SJSA1 (cell line): Measurements from ENCODE around the gene HIPK2. TPM values are rescaled to one million over a fixed set of nuclear protein-coding genes. Genes with fewer than 3 reads are reported as not detected.

Experiments used
- DNase-seq, 2 experiments: peaks; one replicate each; pipeline ENCODE4 v3.0.0-alpha.2; 2015 to 2020; ENCODE audit warnings: low spot score in 2 of 2, low read depth in 1 of 2
- H3K27ac ChIP-seq: fragments of 250-450 bp; sonication (Bioruptor Pico); 2 replicates; pipeline ENCODE4 v1.5.1; 2020; ENCODE audit warnings: mild to moderate bottlenecking, moderate library complexity
- H3K27me3 ChIP-seq: fragments of 250-450 bp; sonication (Bioruptor Pico); replicated peaks from 2 replicates; pipeline ENCODE4 v1.5.1; 2020; ENCODE audit warnings: mild to moderate bottlenecking, moderate library complexity
- H3K36me3 ChIP-seq: fragments of 250-450 bp; sonication (Bioruptor Pico); 2 replicates; pipeline ENCODE4 v1.5.1; 2020; ENCODE audit warnings: mild to moderate bottlenecking
- H3K4me1 ChIP-seq: fragments of 250-450 bp; sonication (Bioruptor Pico); replicated peaks from 2 replicates; pipeline ENCODE4 v1.6.1; 2021; ENCODE audit warnings: mild to moderate bottlenecking
- H3K4me3 ChIP-seq: fragments of 250-450 bp; sonication (Bioruptor Pico); 2 replicates; pipeline ENCODE4 v1.5.1; 2020; ENCODE audit warnings: mild to moderate bottlenecking
- H3K9me3 ChIP-seq: fragments of 250-450 bp; sonication (Bioruptor Pico); replicated peaks from 2 replicates; pipeline ENCODE4 v1.5.1; 2020; ENCODE audit warnings: mild to moderate bottlenecking
- total RNA-seq: library from RNA; depleted of rRNA; stranded (reverse); fragments of >200 nt; shearing (Covaris generic); gene quantifications from 2 replicates; pipeline ENCODE4 v1.2.3, GENCODE V29; 2014

Gene HIPK2
- total RNA-seq, 1 experiment from 2014 or later = 10.9 TPM

GRCh38 chr7:139541600-139542307 lies 236.0 kb downstream of the HIPK2 start:
- Histone ChIP-seq H3K9me3 (no peaks in the 10 kb centered on the region), H3K4me3 (no peak overlapping the region), H3K4me1 (no peaks in the 10 kb centered on the region), H3K27ac (no peak overlapping the region), H3K36me3 (no peaks in the 10 kb centered on the region), H3K27me3 (no peaks in the 10 kb centered on the region)
- DNase-seq = no peak

DNA sequence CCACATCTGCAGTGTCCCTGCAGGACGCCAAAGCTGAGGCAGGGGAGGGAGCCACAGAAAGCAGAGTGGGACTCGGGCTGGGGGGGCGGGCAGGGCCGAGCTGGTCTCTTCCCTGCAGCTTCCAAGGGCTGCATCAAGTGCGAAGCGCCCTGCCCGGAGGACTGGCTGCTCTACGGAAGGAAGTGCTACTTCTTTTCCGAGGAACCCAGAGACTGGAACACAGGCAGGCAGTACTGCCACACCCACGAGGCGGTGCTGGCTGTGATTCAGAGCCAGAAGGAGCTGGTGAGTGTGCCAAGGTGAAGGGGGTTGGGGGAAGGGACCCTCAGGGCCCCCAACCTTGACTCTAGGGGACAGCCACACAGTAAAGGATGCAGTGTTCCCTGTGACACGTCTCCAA lies 237.6 kb downstream of the HIPK2 start:
- Histone ChIP-seq H3K36me3 (no peaks in the 10 kb centered on the region), H3K9me3 (no peaks in the 10 kb centered on the region), H3K27me3 (no peaks in the 10 kb centered on the region), H3K4me3 (no peak overlapping the region), H3K27ac (no peak overlapping the region), H3K4me1 (no peaks in the 10 kb centered on the region)
- DNase-seq = no peak

GRCh38 chr7:139538881-139539635 lies 238.7 kb downstream of the HIPK2 start:
- no peak overlapping the region for H3K4me3 ChIP-seq
- DNase-seq = no peak

GRCh38 chr7:139536152-139536551 lies 241.6 kb downstream of the HIPK2 start:
- no peaks in the 10 kb centered on the region for H3K36me3 ChIP-seq
- no peak for DNase-seq

More at GRCh38 chr7:139538881-139539635, 238.7 kb downstream of the HIPK2 start:
- no peak overlapping the region for H3K27ac ChIP-seq
- H3K27me3 ChIP-seq = 0 out of 2 replicates have a peak, but pooled peaks cover 2% of the 10 kb centered on the region
- H3K9me3 ChIP-seq = no peaks in the 10 kb centered on the region
- H3K36me3 ChIP-seq = no peaks in the 10 kb centered on the region
- H3K4me1 ChIP-seq = no peaks in the 10 kb centered on the region

GRCh38 chr7:139534966-139535651 lies 242.7 kb downstream of the HIPK2 start:
- no peak for DNase-seq
- Histone ChIP-seq H3K4me3 (no peak overlapping the region), H3K27me3 (0 out of 2 replicates have a peak, but pooled peaks cover 8% of the 10 kb centered on the region), H3K27ac (no peak overlapping the region), H3K4me1 (no peaks in the 10 kb centered on the region), H3K9me3 (no peaks in the 10 kb centered on the region), H3K36me3 (no peaks in the 10 kb centered on the region)

More at GRCh38 chr7:139536152-139536551, 241.6 kb downstream of the HIPK2 start:
- Histone ChIP-seq H3K4me1 (no peaks in the 10 kb centered on the region), H3K27ac (no peak overlapping the region), H3K4me3 (no peak overlapping the region), H3K9me3 (no peaks in the 10 kb centered on the region), H3K27me3 (0 out of 2 replicates have a peak, but pooled peaks cover 8% of the 10 kb centered on the region)

DNA sequence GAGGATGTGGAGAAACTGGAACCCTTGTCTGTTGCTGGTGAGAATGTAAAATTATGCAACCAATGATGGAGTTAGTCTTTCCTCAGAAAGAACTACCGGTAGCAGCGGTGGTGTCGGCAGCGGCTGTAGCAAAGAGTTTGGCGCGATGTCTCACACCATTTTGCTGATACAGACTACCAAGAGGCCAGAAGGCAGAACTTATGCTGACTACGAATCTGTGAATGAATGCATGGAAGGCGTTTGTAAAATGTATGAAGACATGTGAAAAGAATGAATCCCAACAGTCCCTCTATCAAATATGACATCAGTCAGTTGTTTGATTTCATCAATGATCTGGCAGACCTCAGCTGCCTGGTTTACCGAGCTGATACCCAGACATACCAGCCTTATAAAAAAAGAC lies 243.7 kb downstream of the HIPK2 start:
- H3K9me3 ChIP-seq = no peaks in the 10 kb centered on the region

DNA sequence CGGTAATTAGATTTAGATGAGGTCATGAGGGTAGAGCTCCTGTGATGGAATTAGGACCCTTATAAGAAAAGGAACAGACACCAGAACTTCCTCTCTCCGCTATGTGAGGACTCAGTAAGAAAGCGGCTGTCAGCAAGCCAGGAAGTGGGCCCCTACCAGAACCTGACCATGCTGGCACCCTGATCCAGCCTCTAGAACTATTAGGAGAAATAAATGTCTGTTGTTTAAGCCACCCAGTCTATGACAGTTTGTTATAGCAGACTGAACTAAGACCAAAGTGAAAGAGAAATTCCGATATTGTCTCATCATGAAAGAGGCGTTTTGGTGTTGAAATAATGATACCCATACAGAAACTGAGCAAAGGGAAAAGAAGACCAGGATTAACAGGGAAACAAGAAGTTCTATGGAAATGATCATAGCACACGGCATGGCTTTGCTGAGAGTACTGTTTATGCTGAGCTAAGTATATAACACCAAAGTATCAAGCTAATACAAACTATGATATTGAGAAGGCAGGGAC lies 245.1 kb downstream of the HIPK2 start:
- no peak overlapping the region for H3K4me3 ChIP-seq
- H3K9me3 ChIP-seq = no peaks in the 10 kb centered on the region
- no peaks in the 10 kb centered on the region for H3K36me3 ChIP-seq
- H3K4me1 ChIP-seq = no peaks in the 10 kb centered on the region
- no peak overlapping the region for H3K27ac ChIP-seq
- H3K27me3 ChIP-seq = 0 out of 2 replicates have a peak, but pooled peaks cover 8% of the 10 kb centered on the region
- no peak for DNase-seq

More for the DNA sequence above, 243.7 kb downstream of the HIPK2 start:
- H3K4me1 ChIP-seq = no peaks in the 10 kb centered on the region
- H3K27ac ChIP-seq = no peak overlapping the region
- no peaks in the 10 kb centered on the region for H3K36me3 ChIP-seq
- 0 out of 2 replicates have a peak, but pooled peaks cover 8% of the 10 kb centered on the region for H3K27me3 ChIP-seq
- H3K4me3 ChIP-seq = no peak overlapping the region
- DNase-seq = no peak

- Histone ChIP-seq H3K4me3 (no peak overlapping the region), H3K36me3 (no peaks in the 10 kb centered on the region), H3K27ac (no peak overlapping the region), H3K9me3 (no peaks in the 10 kb centered on the region), H3K4me1 (no peaks in the 10 kb centered on the region), H3K27me3 (0 out of 2 replicates have a peak, but pooled peaks cover 8% of the 10 kb centered on the region)
- no peak for DNase-seq
Observed at GRCh38 chr7:139531094-139531493, 246.7 kb downstream of the HIPK2 start.

DNA sequence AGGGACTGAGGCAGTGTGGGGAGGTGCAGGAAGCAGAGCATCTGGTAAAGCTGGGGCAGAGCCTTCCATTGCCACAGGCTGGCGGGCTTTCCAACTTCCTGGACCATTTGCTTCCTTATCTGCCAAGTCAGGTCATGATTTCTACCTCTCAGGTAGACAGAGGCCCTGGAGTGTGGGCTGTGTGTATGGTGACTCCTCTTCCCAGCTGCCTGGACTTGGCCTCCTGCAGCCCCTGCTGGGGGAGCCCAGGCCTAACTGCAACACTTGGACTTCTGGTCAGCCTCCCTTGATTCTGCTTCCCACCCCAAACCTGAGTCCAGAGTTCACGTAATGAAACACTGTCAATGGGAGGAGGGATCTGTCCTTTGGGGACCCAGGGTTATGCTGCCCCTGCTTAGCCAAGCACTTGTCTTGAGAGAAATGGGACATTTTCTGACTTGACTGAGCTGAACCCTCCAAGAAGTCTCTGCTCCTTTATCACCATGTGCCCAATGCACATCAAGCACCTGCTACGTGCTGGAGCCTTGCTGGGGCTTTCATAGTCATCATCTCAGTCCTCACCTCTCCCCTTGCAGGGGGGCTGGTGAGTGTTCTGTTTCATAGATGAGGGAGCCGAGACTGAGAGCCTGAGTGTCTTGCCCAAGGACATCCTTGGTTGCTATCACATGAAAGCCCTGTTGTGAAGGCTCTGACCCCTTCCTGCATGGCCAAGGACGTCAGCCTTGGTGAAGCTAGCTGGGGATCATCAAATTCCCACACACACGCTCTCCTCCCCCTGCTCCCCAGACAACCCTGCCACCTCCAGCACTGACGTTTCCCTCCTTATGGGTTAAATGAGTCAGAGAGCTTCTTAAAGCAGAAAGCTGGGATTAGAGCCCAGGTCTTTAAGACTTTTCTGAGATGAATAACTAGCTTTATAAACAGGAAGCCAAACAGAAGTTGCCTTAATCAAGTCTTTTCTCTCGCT lies 250.9 kb downstream of the HIPK2 start:
- Histone ChIP-seq H3K9me3 (no peaks in the 10 kb centered on the region), H3K27ac (no peak overlapping the region), H3K4me1 (peaks cover 3% of the 10 kb centered on the region; the same call in 1 of the 2 replicates), H3K4me3 (no peak overlapping the region), H3K27me3 (peaks cover 22% of the 10 kb centered on the region), H3K36me3 (no peaks in the 10 kb centered on the region)
- DNase-seq = no peak

GRCh38 chr7:139525750-139526149 lies 252.0 kb downstream of the HIPK2 start:
- Histone ChIP-seq H3K36me3 (no peaks in the 10 kb centered on the region), H3K4me1 (peaks cover 3% of the 10 kb centered on the region; the same call in 1 of the 2 replicates), H3K9me3 (no peaks in the 10 kb centered on the region), H3K27ac (no peak overlapping the region), H3K4me3 (no peak overlapping the region), H3K27me3 (peaks cover 23% of the 10 kb centered on the region)
- DNase-seq = no peak

DNA sequence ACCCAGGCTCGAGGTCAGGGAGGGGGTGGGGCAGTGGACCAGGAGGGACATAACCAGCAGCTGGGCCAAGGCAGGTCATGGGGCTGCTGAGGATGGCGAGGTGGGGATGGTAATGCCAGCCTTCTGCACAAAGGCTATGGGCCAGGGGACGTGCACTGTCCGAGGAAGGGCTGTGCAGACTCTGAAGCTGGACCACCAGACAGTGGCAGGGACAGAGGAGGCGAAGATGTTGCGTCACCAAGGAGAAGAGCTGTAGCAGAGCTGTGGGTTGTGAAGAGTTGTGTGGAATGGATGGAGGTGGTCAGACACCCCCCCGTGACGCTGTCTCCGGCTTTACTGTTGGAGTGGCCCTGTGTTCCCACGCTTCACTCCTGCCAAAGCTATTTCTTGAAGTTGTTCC lies 252.6 kb downstream of the HIPK2 start:
- no peak for DNase-seq
- no peak overlapping the region for H3K4me3 ChIP-seq
- no peaks in the 10 kb centered on the region for H3K9me3 ChIP-seq
- no peaks in the 10 kb centered on the region for H3K36me3 ChIP-seq
- no peak overlapping the region for H3K27ac ChIP-seq
- H3K27me3 ChIP-seq = peaks cover 23% of the 10 kb centered on the region
- H3K4me1 ChIP-seq = peaks cover 3% of the 10 kb centered on the region; the same call in 1 of the 2 replicates

DNA sequence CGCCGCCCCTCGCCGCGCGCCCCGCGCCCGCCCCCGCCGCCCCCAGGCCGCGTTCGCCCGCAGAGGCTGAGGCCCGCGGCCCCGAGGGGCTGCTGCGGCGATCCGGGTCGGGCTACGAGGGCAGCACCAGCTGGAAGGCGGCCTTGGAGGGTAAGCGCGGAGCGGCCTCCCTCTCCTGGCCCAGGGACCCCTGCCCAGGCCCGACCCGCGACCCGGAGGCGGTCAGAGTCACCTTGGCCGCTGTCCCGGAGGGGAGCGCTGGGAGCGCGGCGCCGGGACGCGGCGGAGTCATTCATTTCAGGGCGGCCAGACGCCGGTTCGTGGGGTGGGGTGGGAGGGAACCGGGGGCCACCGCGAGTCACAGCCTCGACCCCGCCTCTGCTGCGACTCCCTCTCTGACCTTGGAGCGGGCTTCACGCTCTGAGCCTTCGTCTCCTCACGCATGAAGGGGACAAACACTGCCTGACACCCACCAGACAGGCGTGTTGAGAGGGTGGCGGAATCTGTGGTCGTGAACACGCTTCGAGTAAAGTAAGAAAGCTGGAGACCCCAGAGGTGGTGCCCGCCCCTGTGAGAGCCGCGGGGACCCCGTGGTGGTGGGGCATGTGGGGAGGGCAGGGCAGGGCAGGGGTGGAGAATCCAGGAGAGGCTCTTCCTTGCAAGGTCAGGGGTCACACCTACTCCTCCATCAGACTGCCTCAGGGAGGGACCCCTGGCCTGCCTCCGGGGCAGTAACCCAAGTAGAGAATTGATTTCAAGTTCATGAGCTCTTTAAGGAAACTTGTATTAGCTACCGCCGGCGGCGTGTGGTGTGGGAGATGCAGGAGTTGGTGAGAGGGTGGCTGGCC lies 253.6 kb downstream of the HIPK2 start:
- DNase-seq = no peak
- Histone ChIP-seq H3K4me1 (peaks cover 3% of the 10 kb centered on the region; the same call in 1 of the 2 replicates), H3K27ac (no peak overlapping the region), H3K27me3 (peaks cover 23% of the 10 kb centered on the region), H3K9me3 (no peaks in the 10 kb centered on the region), H3K36me3 (no peaks in the 10 kb centered on the region), H3K4me3 (no peak overlapping the region)
